ENCODE measurements around the gene ATP5PF.

ATP5PF gene

GRCh38 chr21:25756190-25756932 is 21.7 kb upstream of the ATP5PF start:
- no peak overlapping the region for H3K4me3 ChIP-seq (ENCODE audit: low read depth, low read length)
- H3K27me3 ChIP-seq (ENCODE audit: insufficient read depth, low read length): no peaks in the 10 kb centered on the region
- H3K27ac ChIP-seq (ENCODE audit: low read depth, low read length): no peak overlapping the region
- H3K4me1 ChIP-seq (ENCODE audit: control insufficient read depth, insufficient read depth, low read length, unreplicated experiment): peaks cover 4% of the 10 kb centered on the region
- no peak overlapping the region for H2AFZ ChIP-seq (ENCODE audit: low read length, unreplicated experiment)
- H3K36me3 ChIP-seq (ENCODE audit: insufficient read depth, low read length): peaks cover 19% of the 10 kb centered on the region; the same call in 1 of the 2 replicates
- H3K79me2 ChIP-seq (ENCODE audit: control insufficient read depth, insufficient read depth, low read length, unreplicated experiment): no peaks in the 10 kb centered on the region

GRCh38 chr21:25752416-25752815 is 17.7 kb upstream of the ATP5PF start:
- Histone ChIP-seq H3K4me3 (ENCODE audit: low read depth, low read length) (no peak overlapping the region), H3K36me3 (ENCODE audit: insufficient read depth, low read length) (peaks cover 12% of the 10 kb centered on the region; the same call in 1 of the 2 replicates), H3K4me1 (ENCODE audit: control insufficient read depth, insufficient read depth, low read length, unreplicated experiment) (no peaks in the 10 kb centered on the region)

GRCh38 chr21:25750085-25750484 is 15.4 kb upstream of the ATP5PF start:
- Histone ChIP-seq H3K27ac (ENCODE audit: low read depth, low read length) (no peak overlapping the region), H3K4me3 (ENCODE audit: low read depth, low read length) (no peak overlapping the region), H3K27me3 (ENCODE audit: insufficient read depth, low read length) (no peaks in the 10 kb centered on the region), H3K79me2 (ENCODE audit: control insufficient read depth, insufficient read depth, low read length, unreplicated experiment) (no peaks in the 10 kb centered on the region), H2AFZ (ENCODE audit: low read length, unreplicated experiment) (no peak overlapping the region), H3K36me3 (ENCODE audit: insufficient read depth, low read length) (peaks cover 7% of the 10 kb centered on the region; the same call in 1 of the 2 replicates), H3K4me1 (ENCODE audit: control insufficient read depth, insufficient read depth, low read length, unreplicated experiment) (no peaks in the 10 kb centered on the region)

More at GRCh38 chr21:25752416-25752815, 17.7 kb upstream of the ATP5PF start:
- Histone ChIP-seq H3K27ac (ENCODE audit: low read depth, low read length) (no peak overlapping the region), H2AFZ (ENCODE audit: low read length, unreplicated experiment) (no peak overlapping the region), H3K79me2 (ENCODE audit: control insufficient read depth, insufficient read depth, low read length, unreplicated experiment) (no peaks in the 10 kb centered on the region), H3K27me3 (ENCODE audit: insufficient read depth, low read length) (no peaks in the 10 kb centered on the region)

GRCh38 chr21:25744854-25745253 is 10.2 kb upstream of the ATP5PF start:
- H3K27me3 ChIP-seq (ENCODE audit: insufficient read depth, low read length): no peaks in the 10 kb centered on the region
- no peaks in the 10 kb centered on the region for H3K36me3 ChIP-seq (ENCODE audit: insufficient read depth, low read length)
- H3K79me2 ChIP-seq (ENCODE audit: control insufficient read depth, insufficient read depth, low read length, unreplicated experiment): peaks cover 4% of the 10 kb centered on the region

GRCh38 chr21:25742900-25743299 is 8.2 kb upstream of the ATP5PF start:
- Histone ChIP-seq H3K79me2 (ENCODE audit: control insufficient read depth, insufficient read depth, low read length, unreplicated experiment) (peaks cover 22% of the 10 kb centered on the region), H3K27ac (ENCODE audit: low read depth, low read length) (no peak overlapping the region), H3K27me3 (ENCODE audit: insufficient read depth, low read length) (no peaks in the 10 kb centered on the region), H3K36me3 (ENCODE audit: insufficient read depth, low read length) (no peaks in the 10 kb centered on the region), H2AFZ (ENCODE audit: low read length, unreplicated experiment) (no peak overlapping the region), H3K4me3 (ENCODE audit: low read depth, low read length) (no peak overlapping the region), H3K4me1 (ENCODE audit: control insufficient read depth, insufficient read depth, low read length, unreplicated experiment) (no peaks in the 10 kb centered on the region)

More at GRCh38 chr21:25744854-25745253, 10.2 kb upstream of the ATP5PF start:
- Histone ChIP-seq H2AFZ (ENCODE audit: low read length, unreplicated experiment) (no peak overlapping the region), H3K4me1 (ENCODE audit: control insufficient read depth, insufficient read depth, low read length, unreplicated experiment) (no peaks in the 10 kb centered on the region), H3K4me3 (ENCODE audit: low read depth, low read length) (no peak overlapping the region), H3K27ac (ENCODE audit: low read depth, low read length) (no peak overlapping the region)

- no peaks in the 10 kb centered on the region for H3K4me1 ChIP-seq (ENCODE audit: control insufficient read depth, insufficient read depth, low read length, unreplicated experiment)
These were observed 2.7 kb upstream of the ATP5PF start for GRCh38 chr21:25737421-25737820.

GRCh38 chr21:25735646-25736597 is 1.2 kb upstream of the ATP5PF start:
- H3K4me1 ChIP-seq (ENCODE audit: control insufficient read depth, insufficient read depth, low read length, unreplicated experiment): no peaks in the 10 kb centered on the region
- no peaks in the 10 kb centered on the region for H3K27me3 ChIP-seq (ENCODE audit: insufficient read depth, low read length)
- H3K27ac ChIP-seq (ENCODE audit: low read depth, low read length): peak overlapping the region; percentile 96
- peak overlapping the region; percentile 66 for H2AFZ ChIP-seq (ENCODE audit: low read length, unreplicated experiment)
- H3K4me3 ChIP-seq (ENCODE audit: low read depth, low read length): peak overlapping the region; percentile 88
- peaks cover 78% of the 10 kb centered on the region for H3K79me2 ChIP-seq (ENCODE audit: control insufficient read depth, insufficient read depth, low read length, unreplicated experiment)
- H3K36me3 ChIP-seq (ENCODE audit: insufficient read depth, low read length): no peaks in the 10 kb centered on the region

More at GRCh38 chr21:25737421-25737820, 2.7 kb upstream of the ATP5PF start:
- H3K36me3 ChIP-seq (ENCODE audit: insufficient read depth, low read length): no peaks in the 10 kb centered on the region
- peak overlapping the region; percentile 88; the same call in 1 of the 2 replicates for H3K4me3 ChIP-seq (ENCODE audit: low read depth, low read length)
- no peak overlapping the region for H2AFZ ChIP-seq (ENCODE audit: low read length, unreplicated experiment)
- H3K27ac ChIP-seq (ENCODE audit: low read depth, low read length): no peak overlapping the region
- H3K27me3 ChIP-seq (ENCODE audit: insufficient read depth, low read length): no peaks in the 10 kb centered on the region
- peaks cover 63% of the 10 kb centered on the region for H3K79me2 ChIP-seq (ENCODE audit: control insufficient read depth, insufficient read depth, low read length, unreplicated experiment)

GRCh38 chr21:25734654-25734903 is 125 bp downstream of the ATP5PF start:
- Histone ChIP-seq H3K36me3 (ENCODE audit: insufficient read depth, low read length) (no peaks in the 10 kb centered on the region), H3K4me1 (ENCODE audit: control insufficient read depth, insufficient read depth, low read length, unreplicated experiment) (no peaks in the 10 kb centered on the region), H3K27ac (ENCODE audit: low read depth, low read length) (peak overlapping the region; percentile 96), H3K79me2 (ENCODE audit: control insufficient read depth, insufficient read depth, low read length, unreplicated experiment) (peaks cover 82% of the 10 kb centered on the region), H2AFZ (ENCODE audit: low read length, unreplicated experiment) (peak overlapping the region; percentile 96), H3K27me3 (ENCODE audit: insufficient read depth, low read length) (no peaks in the 10 kb centered on the region), H3K4me3 (ENCODE audit: low read depth, low read length) (peak overlapping the region; percentile 88)

- H2AFZ ChIP-seq (ENCODE audit: low read length, unreplicated experiment): peak overlapping the region; percentile 96
- H3K27ac ChIP-seq (ENCODE audit: low read depth, low read length): peak overlapping the region; percentile 96
These were observed 648 bp downstream of the ATP5PF start for GRCh38 chr21:25733859-25734653.

GRCh38 chr21:25732091-25732760 is 2.5 kb downstream of the ATP5PF start:
- peaks cover 68% of the 10 kb centered on the region for H3K79me2 ChIP-seq (ENCODE audit: control insufficient read depth, insufficient read depth, low read length, unreplicated experiment)
- no peak overlapping the region for H2AFZ ChIP-seq (ENCODE audit: low read length, unreplicated experiment)
- no peak overlapping the region for H3K4me3 ChIP-seq (ENCODE audit: low read depth, low read length)
- no peak overlapping the region for H3K27ac ChIP-seq (ENCODE audit: low read depth, low read length)
- H3K4me1 ChIP-seq (ENCODE audit: control insufficient read depth, insufficient read depth, low read length, unreplicated experiment): no peaks in the 10 kb centered on the region
- H3K27me3 ChIP-seq (ENCODE audit: insufficient read depth, low read length): no peaks in the 10 kb centered on the region
- H3K36me3 ChIP-seq (ENCODE audit: insufficient read depth, low read length): peaks cover 19% of the 10 kb centered on the region

More at GRCh38 chr21:25733859-25734653, 648 bp downstream of the ATP5PF start:
- peaks cover 77% of the 10 kb centered on the region for H3K79me2 ChIP-seq (ENCODE audit: control insufficient read depth, insufficient read depth, low read length, unreplicated experiment)
- H3K4me1 ChIP-seq (ENCODE audit: control insufficient read depth, insufficient read depth, low read length, unreplicated experiment): no peaks in the 10 kb centered on the region
- no peaks in the 10 kb centered on the region for H3K27me3 ChIP-seq (ENCODE audit: insufficient read depth, low read length)
- H3K36me3 ChIP-seq (ENCODE audit: insufficient read depth, low read length): peaks cover 3% of the 10 kb centered on the region; the same call in 1 of the 2 replicates
- peak overlapping the region; percentile 88 for H3K4me3 ChIP-seq (ENCODE audit: low read depth, low read length)
